ENCODE results near the gene COX11. TPM values are rescaled to one million over a fixed set of nuclear protein-coding genes. Genes with fewer than 3 reads are reported as not detected.

Gene COX11
- total RNA-seq, 1 donor from 2014 or later: 72.6 TPM

DNA sequence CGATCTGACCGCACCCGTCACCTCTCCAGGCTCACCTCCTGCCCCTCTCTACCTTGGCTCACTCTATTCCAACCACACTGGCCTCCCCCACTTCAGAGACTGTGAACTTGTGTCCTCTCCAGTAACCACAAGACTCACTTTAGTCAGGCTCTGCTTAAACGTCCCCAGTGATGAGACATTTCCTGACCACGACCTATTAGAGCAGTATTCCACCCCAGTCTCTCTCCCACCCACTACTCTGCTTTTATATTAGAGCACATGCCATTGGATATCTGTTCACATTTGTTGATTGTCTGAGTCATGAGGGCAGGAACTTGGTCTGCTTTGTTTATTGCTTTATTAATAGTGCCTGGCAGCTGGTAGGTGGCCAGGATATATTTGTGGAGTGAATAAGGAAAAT is 20.1 kb downstream of the COX11 start:
- DNase-seq (ENCODE audit: low spot score, unreplicated experiment): no peak
- peak overlapping the region; percentile 47 for H3K27ac Mint-ChIP-seq
- TF ChIP-seq, protein P1, sequence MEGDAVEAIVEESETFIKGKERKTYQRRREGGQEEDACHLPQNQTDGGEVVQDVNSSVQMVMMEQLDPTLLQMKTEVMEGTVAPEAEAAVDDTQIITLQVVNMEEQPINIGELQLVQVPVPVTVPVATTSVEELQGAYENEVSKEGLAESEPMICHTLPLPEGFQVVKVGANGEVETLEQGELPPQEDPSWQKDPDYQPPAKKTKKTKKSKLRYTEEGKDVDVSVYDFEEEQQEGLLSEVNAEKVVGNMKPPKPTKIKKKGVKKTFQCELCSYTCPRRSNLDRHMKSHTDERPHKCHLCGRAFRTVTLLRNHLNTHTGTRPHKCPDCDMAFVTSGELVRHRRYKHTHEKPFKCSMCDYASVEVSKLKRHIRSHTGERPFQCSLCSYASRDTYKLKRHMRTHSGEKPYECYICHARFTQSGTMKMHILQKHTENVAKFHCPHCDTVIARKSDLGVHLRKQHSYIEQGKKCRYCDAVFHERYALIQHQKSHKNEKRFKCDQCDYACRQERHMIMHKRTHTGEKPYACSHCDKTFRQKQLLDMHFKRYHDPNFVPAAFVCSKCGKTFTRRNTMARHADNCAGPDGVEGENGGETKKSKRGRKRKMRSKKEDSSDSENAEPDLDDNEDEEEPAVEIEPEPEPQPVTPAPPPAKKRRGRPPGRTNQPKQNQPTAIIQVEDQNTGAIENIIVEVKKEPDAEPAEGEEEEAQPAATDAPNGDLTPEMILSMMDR (IDR thresholded peaks at IDR 0.05; ENCODE audit: unreplicated experiment): no peak
- no peak overlapping the region for H3K4me3 Mint-ChIP-seq (ENCODE audit: low read depth)
- peaks cover 25% of the 10 kb centered on the region for H3K36me3 Mint-ChIP-seq (ENCODE audit: insufficient read depth)
- no peaks in the 10 kb centered on the region for H3K27me3 Mint-ChIP-seq
- no peaks in the 10 kb centered on the region for H3K9me3 Mint-ChIP-seq (ENCODE audit: low read depth)
- H3K4me1 Mint-ChIP-seq (ENCODE audit: low read depth): peaks cover 1% of the 10 kb centered on the region

- H3K36me3 Mint-ChIP-seq (ENCODE audit: insufficient read depth): peaks cover 26% of the 10 kb centered on the region
- no peak for DNase-seq (ENCODE audit: low spot score, unreplicated experiment)
Measured at GRCh38 chr17:54947396-54947795, 21.1 kb downstream of the COX11 start.

GRCh38 chr17:54945671-54946070 is 22.8 kb downstream of the COX11 start:
- TF ChIP-seq, protein P1 (IDR thresholded peaks at IDR 0.05; ENCODE audit: unreplicated experiment): no peak
- H3K27me3 Mint-ChIP-seq: no peaks in the 10 kb centered on the region
- DNase-seq (ENCODE audit: low spot score, unreplicated experiment): no peak
- H3K36me3 Mint-ChIP-seq (ENCODE audit: insufficient read depth): peaks cover 19% of the 10 kb centered on the region
- no peak overlapping the region for H3K4me3 Mint-ChIP-seq (ENCODE audit: low read depth)
- peaks cover 1% of the 10 kb centered on the region for H3K4me1 Mint-ChIP-seq (ENCODE audit: low read depth)
- H3K9me3 Mint-ChIP-seq (ENCODE audit: low read depth): no peaks in the 10 kb centered on the region
- H3K27ac Mint-ChIP-seq: peak overlapping the region; percentile 37

More at GRCh38 chr17:54947396-54947795, 21.1 kb downstream of the COX11 start:
- Mint-ChIP-seq H3K27ac (no peak overlapping the region), H3K4me1 (ENCODE audit: low read depth) (peaks cover 1% of the 10 kb centered on the region), H3K9me3 (ENCODE audit: low read depth) (no peaks in the 10 kb centered on the region), H3K27me3 (no peaks in the 10 kb centered on the region), H3K4me3 (ENCODE audit: low read depth) (no peak overlapping the region)
- TF ChIP-seq, protein P1 (IDR thresholded peaks at IDR 0.05; ENCODE audit: unreplicated experiment): no peak

DNA sequence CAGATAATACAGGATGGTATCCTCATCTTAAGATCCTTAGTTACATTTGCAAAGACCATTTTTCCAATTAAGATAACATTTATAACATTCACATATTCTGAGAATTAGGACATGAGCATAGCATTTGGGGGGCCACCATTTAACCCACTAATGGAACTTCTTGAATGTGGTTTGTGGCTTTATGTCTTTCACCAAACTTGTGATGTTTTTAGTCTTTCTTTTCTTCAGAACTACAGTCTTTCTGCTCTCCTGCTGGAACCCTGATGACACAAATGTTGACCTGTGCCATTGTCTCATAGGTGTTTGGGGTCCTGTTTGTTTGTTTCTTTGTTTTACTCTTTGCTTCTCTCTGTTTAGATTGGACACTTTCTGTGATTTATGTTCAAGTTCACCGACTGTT is 23.2 kb downstream of the COX11 start:
- Mint-ChIP-seq H3K27ac (peak overlapping the region; percentile 37), H3K27me3 (no peaks in the 10 kb centered on the region), H3K4me1 (ENCODE audit: low read depth) (peaks cover 1% of the 10 kb centered on the region), H3K4me3 (ENCODE audit: low read depth) (no peak overlapping the region), H3K36me3 (ENCODE audit: insufficient read depth) (peaks cover 19% of the 10 kb centered on the region), H3K9me3 (ENCODE audit: low read depth) (no peaks in the 10 kb centered on the region)
- no peak for DNase-seq (ENCODE audit: low spot score, unreplicated experiment)
- TF ChIP-seq, protein P1 (IDR thresholded peaks at IDR 0.05; ENCODE audit: unreplicated experiment): no peak

DNA sequence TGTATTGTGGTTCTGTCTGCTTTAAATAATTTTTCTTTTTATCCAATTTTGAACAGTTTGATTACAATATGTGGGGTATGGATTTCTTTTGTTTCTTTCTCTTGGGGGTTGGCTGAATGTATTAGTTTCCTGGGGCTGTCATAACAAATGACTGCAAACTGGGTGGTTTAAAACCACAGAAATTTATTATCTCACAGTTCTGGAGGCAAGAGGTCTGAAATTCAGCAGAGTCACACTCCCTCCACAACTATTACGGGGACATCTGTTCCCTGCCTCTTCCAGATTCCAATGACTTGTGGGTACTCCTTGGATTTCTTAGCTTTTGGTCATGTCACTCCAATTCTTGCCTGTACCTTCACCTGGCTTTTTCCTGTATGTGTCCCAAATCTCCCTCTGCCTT is 23.7 kb downstream of the COX11 start:
- Mint-ChIP-seq H3K27ac (no peak overlapping the region), H3K36me3 (ENCODE audit: insufficient read depth) (peaks cover 17% of the 10 kb centered on the region), H3K27me3 (no peaks in the 10 kb centered on the region), H3K9me3 (ENCODE audit: low read depth) (no peaks in the 10 kb centered on the region), H3K4me3 (ENCODE audit: low read depth) (no peak overlapping the region), H3K4me1 (ENCODE audit: low read depth) (no peaks in the 10 kb centered on the region)
- TF ChIP-seq, protein P1 (IDR thresholded peaks at IDR 0.05; ENCODE audit: unreplicated experiment): no peak
- no peak for DNase-seq (ENCODE audit: low spot score, unreplicated experiment)

Measured in progenitor cell of endocrine pancreas (in vitro differentiated cells).